ENCODE data around the gene PKHD1. TPM values are rescaled to one million over a fixed set of nuclear protein-coding genes. Genes with fewer than 3 reads are reported as not detected.

The PKHD1 gene
- total RNA-seq, 1 experiment from 2014 or later = 0.09 TPM

DNA sequence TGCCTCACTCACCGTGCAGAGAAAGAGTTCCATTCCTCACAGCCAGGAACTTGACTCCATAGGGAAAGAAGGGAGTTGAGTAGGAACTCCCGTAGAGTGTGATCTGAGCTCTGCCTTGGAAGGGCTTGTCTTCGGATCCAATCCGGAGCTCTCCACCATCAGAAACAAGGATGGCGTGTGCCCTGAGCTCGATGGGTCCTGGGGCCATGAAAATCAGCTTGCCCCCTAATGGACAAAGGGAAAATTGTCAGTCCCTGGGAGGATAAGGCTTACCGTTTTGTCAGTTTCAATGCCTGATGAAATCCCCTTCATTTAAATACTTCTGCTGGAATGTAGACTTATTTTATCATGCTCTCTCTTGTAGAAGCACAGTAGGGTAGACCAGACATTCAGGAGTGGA is 153.3 kb downstream of the PKHD1 start:
- Histone ChIP-seq H3K27me3 (ENCODE audit: insufficient read depth, low read length) (no peaks in the 10 kb centered on the region), H3K56ac (ENCODE audit: insufficient read length, low read depth, low read length) (no peak overlapping the region), H3K23ac (ENCODE audit: insufficient read length, low read depth, low read length) (no peak overlapping the region), H4K8ac (replicated peaks; ENCODE audit: insufficient read length, low read depth, low read length) (no peak overlapping the region), H2BK15ac (ENCODE audit: low read depth, low read length) (no peak overlapping the region), H3K9me3 (ENCODE audit: control insufficient read depth, low read depth, low read length) (no peaks in the 10 kb centered on the region), H3T11ph (ENCODE audit: low read length) (no peak overlapping the region), H3K79me2 (ENCODE audit: insufficient read depth, low read length) (no peaks in the 10 kb centered on the region), H4K5ac (ENCODE audit: insufficient read length, low read depth, low read length) (no peak overlapping the region), H2BK5ac (ENCODE audit: insufficient read length, low read length) (no peak overlapping the region), H3K23me2 (ENCODE audit: insufficient read length, low read depth, low read length, poor library complexity, severe bottlenecking) (no peaks in the 10 kb centered on the region), H4K91ac (ENCODE audit: insufficient read length, low read depth, low read length) (no peak overlapping the region), H3K79me1 (ENCODE audit: insufficient read depth, low read depth, low read length, poor library complexity, severe bottlenecking) (no peaks in the 10 kb centered on the region), H4K20me1 (ENCODE audit: control insufficient read depth, insufficient read depth, insufficient read length) (no peaks in the 10 kb centered on the region), H2BK20ac (ENCODE audit: low read depth, low read length, poor library complexity, severe bottlenecking) (no peak overlapping the region), H3K18ac (ENCODE audit: insufficient read length, low read depth, low read length) (no peak overlapping the region), H3K14ac (ENCODE audit: insufficient read depth, low read length) (no peak overlapping the region), H2AK5ac (ENCODE audit: insufficient read length, low read length) (no peak overlapping the region), H2BK12ac (ENCODE audit: insufficient read length, low read depth, low read length) (no peak overlapping the region), H3K4me1 (ENCODE audit: insufficient read depth, low read length) (no peaks in the 10 kb centered on the region; the same call in 1 of the 2 replicates), H3K9ac (ENCODE audit: extremely low read depth, insufficient read length, low read length) (no peak overlapping the region), H3K4me2 (ENCODE audit: insufficient read depth, insufficient read length, low read length) (no peak overlapping the region), H2BK120ac (ENCODE audit: low read depth, low read length, poor library complexity, severe bottlenecking) (no peak overlapping the region), H3K27ac (ENCODE audit: insufficient read length, low read depth, low read length) (no peak overlapping the region), H2AFZ (ENCODE audit: low read length) (no peak overlapping the region), H3K4ac (ENCODE audit: low read depth, low read length) (no peak overlapping the region)
- TF ChIP-seq, protein P1, sequence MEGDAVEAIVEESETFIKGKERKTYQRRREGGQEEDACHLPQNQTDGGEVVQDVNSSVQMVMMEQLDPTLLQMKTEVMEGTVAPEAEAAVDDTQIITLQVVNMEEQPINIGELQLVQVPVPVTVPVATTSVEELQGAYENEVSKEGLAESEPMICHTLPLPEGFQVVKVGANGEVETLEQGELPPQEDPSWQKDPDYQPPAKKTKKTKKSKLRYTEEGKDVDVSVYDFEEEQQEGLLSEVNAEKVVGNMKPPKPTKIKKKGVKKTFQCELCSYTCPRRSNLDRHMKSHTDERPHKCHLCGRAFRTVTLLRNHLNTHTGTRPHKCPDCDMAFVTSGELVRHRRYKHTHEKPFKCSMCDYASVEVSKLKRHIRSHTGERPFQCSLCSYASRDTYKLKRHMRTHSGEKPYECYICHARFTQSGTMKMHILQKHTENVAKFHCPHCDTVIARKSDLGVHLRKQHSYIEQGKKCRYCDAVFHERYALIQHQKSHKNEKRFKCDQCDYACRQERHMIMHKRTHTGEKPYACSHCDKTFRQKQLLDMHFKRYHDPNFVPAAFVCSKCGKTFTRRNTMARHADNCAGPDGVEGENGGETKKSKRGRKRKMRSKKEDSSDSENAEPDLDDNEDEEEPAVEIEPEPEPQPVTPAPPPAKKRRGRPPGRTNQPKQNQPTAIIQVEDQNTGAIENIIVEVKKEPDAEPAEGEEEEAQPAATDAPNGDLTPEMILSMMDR (conservative IDR thresholded peaks at IDR 0.05) = peak; percentile 72
- Mint-ChIP-seq H3K4me1 (peaks cover 0 to 6% of the 10 kb centered on the region in 2 experiments; a peak in 2 of 4 replicates), H3K27me3 (ENCODE audit: low read depth) (no peaks in the 10 kb centered on the region; the same call in 1 of the 2 replicates), H3K4me3 (no peak overlapping the region), H3K27ac (no peak overlapping the region; a peak in 1 of 7 replicates), H3K36me3 (ENCODE audit: insufficient read depth in 1 of 3, low read depth in 3 of 3) (peaks cover 7 to 11% (median 10%) of the 10 kb centered on the region in 3 experiments), H3K9me3 (peaks cover 10 to 11% of the 10 kb centered on the region in 2 experiments)
- no CpG with 5 or more reads among the region's 7 CpGs for WGBS (ENCODE audit: extremely low coverage, insufficient read length, low lambda C conversion rate)
- peak; percentile 75 for DNase-seq
